Ovary (tissue), 3 donors: ENCODE data around the gene RAB15.
A peak's percentile ranks its signal among the peaks of the same experiment; 100 is the strongest.

Experiments
- EP300 ChIP-seq: sonication (generic); formaldehyde crosslinking; IDR thresholded peaks from one replicate; pipeline ENCODE4 v1.6.1; 2017; ENCODE audit warnings: antibody characterized with exemption
- POLR2A ChIP-seq: fragments of 450-650 bp; IDR thresholded peaks from one replicate; pipeline ENCODE4 v1.6.1; 2017; ENCODE audit warnings: antibody characterized with exemption, mild to moderate bottlenecking, moderate library complexity
- TF ChIP-seq, protein P1 (sequence below), 3 donors: fragments of 450-650 bp in 2 of 3; fragments of 200-600 bp in 1 of 3; IDR thresholded peaks; one replicate each; pipeline versions ENCODE4 v1.5.1 to v1.8.0; 2016 to 2022; ENCODE audit warnings: antibody characterized with exemption in 3 of 3, mild to moderate bottlenecking in 1 of 3
- donor health status: DM: no; HTN: no; CAD: no.

DNA sequence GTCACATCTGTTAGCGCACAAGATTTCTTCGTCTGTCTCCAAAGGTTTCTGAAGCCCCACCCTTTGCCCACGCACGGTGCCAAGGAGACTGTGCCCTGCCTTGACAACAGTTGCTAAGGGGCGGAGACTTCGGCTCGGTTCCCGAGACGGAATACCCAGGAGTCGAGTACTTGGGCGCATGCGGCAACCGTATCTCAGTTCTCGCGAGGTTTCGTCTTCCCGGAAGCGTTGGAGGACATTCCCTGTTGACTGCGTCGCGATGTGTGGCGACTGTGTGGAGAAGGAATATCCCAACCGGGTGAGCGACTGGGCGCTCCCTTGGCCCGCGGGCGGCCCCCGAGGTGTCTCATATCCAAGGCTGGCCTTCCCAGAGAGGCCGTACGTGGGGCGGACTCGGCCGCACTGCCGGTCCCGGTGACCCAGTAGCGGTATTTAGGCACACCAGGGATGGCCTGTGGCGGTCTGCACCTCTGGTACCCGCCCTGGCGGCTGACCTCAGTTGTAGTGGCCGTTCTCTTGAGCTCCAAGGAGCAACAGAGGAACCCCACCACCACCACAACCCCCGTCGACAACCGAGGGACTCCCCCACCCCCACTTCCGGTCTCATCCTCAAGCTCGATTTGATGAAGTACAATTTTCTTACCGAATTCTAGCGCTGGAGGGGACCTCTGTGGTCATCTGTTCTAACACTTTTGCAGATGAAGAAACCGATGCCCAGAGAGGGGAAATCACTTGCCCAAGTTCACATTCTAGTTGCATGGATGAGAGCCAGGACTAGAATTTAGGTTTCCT lies 57.7 kb downstream of the RAB15 start, which contains the start of gene CHURC1:
- TF ChIP-seq, protein P1, sequence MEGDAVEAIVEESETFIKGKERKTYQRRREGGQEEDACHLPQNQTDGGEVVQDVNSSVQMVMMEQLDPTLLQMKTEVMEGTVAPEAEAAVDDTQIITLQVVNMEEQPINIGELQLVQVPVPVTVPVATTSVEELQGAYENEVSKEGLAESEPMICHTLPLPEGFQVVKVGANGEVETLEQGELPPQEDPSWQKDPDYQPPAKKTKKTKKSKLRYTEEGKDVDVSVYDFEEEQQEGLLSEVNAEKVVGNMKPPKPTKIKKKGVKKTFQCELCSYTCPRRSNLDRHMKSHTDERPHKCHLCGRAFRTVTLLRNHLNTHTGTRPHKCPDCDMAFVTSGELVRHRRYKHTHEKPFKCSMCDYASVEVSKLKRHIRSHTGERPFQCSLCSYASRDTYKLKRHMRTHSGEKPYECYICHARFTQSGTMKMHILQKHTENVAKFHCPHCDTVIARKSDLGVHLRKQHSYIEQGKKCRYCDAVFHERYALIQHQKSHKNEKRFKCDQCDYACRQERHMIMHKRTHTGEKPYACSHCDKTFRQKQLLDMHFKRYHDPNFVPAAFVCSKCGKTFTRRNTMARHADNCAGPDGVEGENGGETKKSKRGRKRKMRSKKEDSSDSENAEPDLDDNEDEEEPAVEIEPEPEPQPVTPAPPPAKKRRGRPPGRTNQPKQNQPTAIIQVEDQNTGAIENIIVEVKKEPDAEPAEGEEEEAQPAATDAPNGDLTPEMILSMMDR (IDR thresholded peaks at IDR 0.05), result no peak
- TF ChIP-seq POLR2A (peak; percentile 87), EP300 (peak; percentile 15)
